ENCODE data around the gene CLEC2L.

Gene CLEC2L

DNA sequence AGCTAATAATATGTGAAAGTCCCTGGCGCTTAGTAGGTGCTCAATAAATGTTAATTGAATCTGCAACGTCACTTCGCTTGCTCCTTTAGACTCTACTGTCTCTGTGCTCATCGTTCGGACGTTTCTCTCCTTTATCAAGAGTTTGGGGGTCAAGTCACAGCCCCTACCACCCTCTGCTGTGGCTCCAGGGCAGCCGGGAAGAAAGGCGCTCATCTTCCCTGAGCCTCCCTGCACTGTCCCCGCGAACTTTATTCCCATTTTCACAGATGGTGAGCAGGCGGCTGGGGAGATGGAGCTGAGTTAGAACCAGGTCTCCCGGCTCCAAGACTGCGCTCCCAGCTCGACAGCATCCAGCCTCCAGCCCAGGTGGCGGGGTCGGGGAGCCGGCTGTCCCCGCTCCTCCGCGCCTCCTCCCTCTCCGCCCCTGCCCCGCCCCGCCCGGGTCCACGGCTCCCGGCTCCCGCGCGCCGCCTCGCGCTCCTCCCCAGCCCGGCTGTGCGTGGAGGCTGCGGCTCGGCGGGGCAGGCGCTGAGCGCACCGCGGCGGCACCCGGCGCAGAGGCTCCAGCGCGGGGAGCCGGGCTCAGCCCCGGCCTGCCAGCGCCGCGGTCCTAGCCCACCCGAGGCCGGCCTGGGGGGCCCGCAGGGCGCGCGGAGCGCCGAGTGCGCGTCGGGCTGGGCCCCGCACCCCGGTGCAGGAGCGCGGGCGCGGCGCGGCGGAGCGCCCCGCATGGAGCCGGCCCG is at the start of gene CLEC2L:
Gene CLEC2L (plus strand): TSS at position 487 of the 743 bp plus-strand sequence. CDS start 243 bp downstream, at position 730.
- Histone ChIP-seq H3K9me3 (ENCODE audit: control insufficient read depth, insufficient read depth, low read depth, low read length) (peaks cover 6% of the 10 kb centered on the region; the same call in 1 of the 2 replicates), H3K9ac (ENCODE audit: low read length) (no peak within 1 kb of the TSS), H3K4me1 (ENCODE audit: control insufficient read depth, insufficient read depth, low read length) (no peaks in the 10 kb centered on the region; the same call in 1 of the 2 replicates), H3K27ac (ENCODE audit: low read depth, low read length) (no peak within 1 kb of the TSS), H3K36me3 (ENCODE audit: control insufficient read depth, insufficient read depth, low read length) (no peaks in the 10 kb centered on the region), H3K4me3 (ENCODE audit: low read depth, low read length) (peak within 1 kb of the TSS; percentile 64), H3K27me3 (ENCODE audit: control insufficient read depth, insufficient read depth, low read length) (peaks cover 59% of the 10 kb centered on the region)

DNA sequence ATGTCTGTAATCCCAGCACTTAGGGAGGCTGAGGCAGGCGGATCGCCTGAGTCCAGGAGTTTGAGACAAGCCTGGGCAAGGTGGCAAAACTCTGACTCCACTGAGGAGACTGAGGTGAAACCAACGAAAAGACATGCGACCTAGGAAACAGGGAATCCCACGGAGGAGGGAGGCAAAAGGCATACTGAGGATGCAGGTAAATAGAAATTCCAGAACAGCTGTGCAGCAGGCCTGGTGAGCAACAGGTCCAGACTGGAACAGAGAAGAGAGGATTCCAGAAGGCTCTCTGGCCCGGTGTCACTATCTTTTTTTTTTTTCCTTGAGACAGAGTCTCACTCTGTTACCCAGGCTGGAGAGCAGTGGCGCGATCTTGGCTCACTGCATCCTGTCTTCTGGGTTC is 47.3 kb upstream of the CLEC2L start:
- H3K4me1 ChIP-seq (ENCODE audit: control insufficient read depth, insufficient read depth, low read length), result no peaks in the 10 kb centered on the region; the same call in 1 of the 2 replicates
- H3K27ac ChIP-seq (ENCODE audit: low read depth, low read length), result no peak overlapping the region
- no peak overlapping the region for H3K4me3 ChIP-seq (ENCODE audit: low read depth, low read length)
- H3K36me3 ChIP-seq (ENCODE audit: control insufficient read depth, insufficient read depth, low read length), result peaks cover 16% of the 10 kb centered on the region; the same call in 1 of the 2 replicates
- H3K27me3 ChIP-seq (ENCODE audit: control insufficient read depth, insufficient read depth, low read length), result peaks cover 3% of the 10 kb centered on the region; the same call in 1 of the 2 replicates
- H3K9ac ChIP-seq (ENCODE audit: low read length), result no peak overlapping the region
- peaks cover 2% of the 10 kb centered on the region; the same call in 1 of the 2 replicates for H3K9me3 ChIP-seq (ENCODE audit: control insufficient read depth, insufficient read depth, low read depth, low read length)

DNA sequence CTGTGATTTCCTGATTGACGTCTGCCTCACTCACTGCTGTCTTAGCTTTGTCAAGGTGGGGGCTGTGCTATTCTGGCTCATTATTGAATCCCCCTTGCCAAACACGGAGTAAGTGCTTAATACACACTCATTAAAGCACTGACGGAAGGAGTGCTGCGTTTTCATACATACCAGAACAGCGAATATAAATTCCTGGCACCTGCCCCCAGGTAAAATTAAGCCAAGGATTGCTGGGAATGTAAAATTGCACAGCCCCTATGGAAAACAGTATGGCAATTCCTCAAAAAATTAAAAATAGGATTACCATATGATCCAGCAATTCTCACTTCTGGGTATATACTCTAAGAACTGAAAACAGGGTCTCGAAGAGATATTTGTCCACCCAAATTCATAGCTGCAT is 46.6 kb upstream of the CLEC2L start:
- H3K36me3 ChIP-seq (ENCODE audit: control insufficient read depth, insufficient read depth, low read length), result peaks cover 16% of the 10 kb centered on the region; the same call in 1 of the 2 replicates
- H3K4me3 ChIP-seq (ENCODE audit: low read depth, low read length), result no peak overlapping the region
- H3K9ac ChIP-seq (ENCODE audit: low read length), result no peak overlapping the region
- H3K27ac ChIP-seq (ENCODE audit: low read depth, low read length), result no peak overlapping the region
- H3K27me3 ChIP-seq (ENCODE audit: control insufficient read depth, insufficient read depth, low read length), result peaks cover 9% of the 10 kb centered on the region; the same call in 1 of the 2 replicates
- peaks cover 2% of the 10 kb centered on the region; the same call in 1 of the 2 replicates for H3K9me3 ChIP-seq (ENCODE audit: control insufficient read depth, insufficient read depth, low read depth, low read length)
- no peaks in the 10 kb centered on the region; the same call in 1 of the 2 replicates for H3K4me1 ChIP-seq (ENCODE audit: control insufficient read depth, insufficient read depth, low read length)

DNA sequence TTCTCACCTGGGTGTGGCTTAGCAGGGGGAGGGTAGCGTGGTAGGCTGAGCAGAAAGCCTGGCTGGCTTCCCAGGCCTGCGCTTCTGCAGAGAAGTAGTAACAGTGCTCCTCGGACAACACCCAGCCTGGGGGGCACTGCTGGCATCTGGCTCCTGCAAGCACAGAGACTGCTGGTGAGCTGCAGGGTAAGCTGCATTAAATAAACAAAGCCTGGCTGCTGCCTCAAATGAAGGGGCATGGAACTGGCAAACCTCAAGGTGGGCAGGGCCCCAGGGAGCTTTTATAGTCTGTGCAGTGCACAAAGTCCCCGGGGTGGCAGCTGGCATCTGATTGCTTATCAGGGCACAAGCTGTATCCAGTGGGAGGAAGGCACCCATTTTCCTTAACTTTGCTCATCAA is 43.9 kb upstream of the CLEC2L start:
- Histone ChIP-seq H3K9me3 (ENCODE audit: control insufficient read depth, insufficient read depth, low read depth, low read length) (no peaks in the 10 kb centered on the region), H3K27ac (ENCODE audit: low read depth, low read length) (no peak overlapping the region), H3K4me3 (ENCODE audit: low read depth, low read length) (no peak overlapping the region), H3K27me3 (ENCODE audit: control insufficient read depth, insufficient read depth, low read length) (peaks cover 25% of the 10 kb centered on the region), H3K9ac (ENCODE audit: low read length) (no peak overlapping the region), H3K36me3 (ENCODE audit: control insufficient read depth, insufficient read depth, low read length) (peaks cover 12% of the 10 kb centered on the region; the same call in 1 of the 2 replicates), H3K4me1 (ENCODE audit: control insufficient read depth, insufficient read depth, low read length) (no peaks in the 10 kb centered on the region)

DNA sequence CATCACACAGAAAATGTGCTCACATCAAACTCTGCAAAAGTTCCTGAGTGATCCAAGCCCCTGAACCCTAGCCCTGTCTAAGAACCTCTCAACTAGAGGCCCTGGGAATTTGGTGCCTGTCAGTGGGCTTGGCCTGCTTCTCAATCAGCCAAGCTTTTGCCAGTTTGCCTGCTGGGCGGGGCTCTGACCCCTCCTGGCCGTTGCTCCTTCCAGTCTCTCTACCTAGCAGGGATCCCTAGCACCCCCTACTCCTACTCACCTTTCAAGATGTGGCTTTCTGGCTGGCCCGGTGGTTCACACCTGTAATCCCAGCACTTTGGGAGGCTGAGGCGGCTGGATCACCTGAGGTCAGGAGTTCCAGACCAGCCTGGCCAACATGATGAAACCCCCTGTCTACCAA is 42.1 kb upstream of the CLEC2L start:
- Histone ChIP-seq H3K36me3 (ENCODE audit: control insufficient read depth, insufficient read depth, low read length) (peaks cover 9% of the 10 kb centered on the region; the same call in 1 of the 2 replicates), H3K4me3 (ENCODE audit: low read depth, low read length) (no peak overlapping the region), H3K9me3 (ENCODE audit: control insufficient read depth, insufficient read depth, low read depth, low read length) (no peaks in the 10 kb centered on the region), H3K27me3 (ENCODE audit: control insufficient read depth, insufficient read depth, low read length) (peaks cover 25% of the 10 kb centered on the region), H3K9ac (ENCODE audit: low read length) (no peak overlapping the region), H3K27ac (ENCODE audit: low read depth, low read length) (no peak overlapping the region), H3K4me1 (ENCODE audit: control insufficient read depth, insufficient read depth, low read length) (no peaks in the 10 kb centered on the region)

DNA sequence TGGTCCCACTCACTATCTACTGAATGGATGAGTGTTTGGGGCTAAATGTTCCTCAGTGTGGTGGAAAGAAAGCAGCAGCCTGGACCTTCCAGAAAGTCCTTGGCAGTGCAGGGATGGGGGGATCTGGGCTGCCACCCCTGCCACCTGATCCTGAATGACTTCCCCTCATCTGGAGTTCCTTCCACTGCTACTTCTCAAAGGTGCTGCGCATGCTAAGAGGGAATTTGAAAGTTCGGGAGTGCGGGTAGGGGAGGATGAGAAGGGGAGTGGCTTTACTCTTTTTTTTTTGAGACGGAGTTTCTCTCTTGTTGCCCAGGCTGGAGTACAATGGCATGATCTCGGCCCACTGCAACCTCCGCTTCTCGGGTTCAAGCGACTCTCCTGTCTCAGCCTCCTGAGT is 41.4 kb upstream of the CLEC2L start:
- H3K4me3 ChIP-seq (ENCODE audit: low read depth, low read length), result peak overlapping the region; percentile 68
- H3K27ac ChIP-seq (ENCODE audit: low read depth, low read length), result no peak overlapping the region
- peaks cover 7% of the 10 kb centered on the region; the same call in 1 of the 2 replicates for H3K36me3 ChIP-seq (ENCODE audit: control insufficient read depth, insufficient read depth, low read length)
- no peaks in the 10 kb centered on the region for H3K4me1 ChIP-seq (ENCODE audit: control insufficient read depth, insufficient read depth, low read length)
- peak overlapping the region; percentile 77 for H3K9ac ChIP-seq (ENCODE audit: low read length)
- H3K9me3 ChIP-seq (ENCODE audit: control insufficient read depth, insufficient read depth, low read depth, low read length), result no peaks in the 10 kb centered on the region
- peaks cover 25% of the 10 kb centered on the region for H3K27me3 ChIP-seq (ENCODE audit: control insufficient read depth, insufficient read depth, low read length)

DNA sequence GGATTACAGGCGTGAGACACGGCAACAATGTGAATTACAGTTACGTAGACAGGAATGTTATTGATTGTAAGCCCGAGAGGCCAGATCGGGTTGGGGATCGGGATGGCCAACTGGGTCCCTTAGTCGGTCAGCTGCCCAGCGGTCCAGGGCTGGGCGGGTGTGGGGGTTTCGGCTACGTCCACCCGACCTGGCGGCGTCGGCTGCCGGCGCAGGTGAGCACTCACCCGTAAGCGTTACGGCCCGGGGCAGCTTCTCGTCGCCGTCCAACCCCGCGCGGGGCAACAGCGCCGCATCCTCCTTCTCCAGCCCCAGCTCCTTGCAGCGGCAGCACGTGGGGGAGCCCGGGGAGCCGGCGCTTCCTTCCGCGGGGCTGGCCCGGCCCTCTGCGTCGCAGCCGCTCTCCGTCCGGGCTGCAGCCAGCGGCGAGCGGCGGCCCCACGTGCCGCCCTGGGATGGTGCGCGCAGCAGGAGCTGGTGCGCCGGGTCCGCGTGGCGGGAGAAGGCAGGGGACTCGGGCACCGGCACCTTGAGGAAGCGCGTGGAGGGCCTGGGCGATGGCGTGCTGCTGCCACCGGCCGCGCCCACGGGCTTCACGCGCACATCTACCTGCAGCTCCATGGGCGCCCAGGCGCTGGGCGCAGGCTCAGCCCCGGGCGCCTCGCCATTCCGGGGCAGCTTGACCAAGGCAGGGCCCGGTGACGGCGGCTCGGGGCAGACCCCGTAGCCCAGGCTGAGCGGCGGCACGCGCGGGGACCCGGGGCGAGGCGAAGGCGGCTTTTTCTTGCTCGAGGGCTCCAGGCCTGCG is 40.6 kb upstream of the CLEC2L start:
- peaks cover 7% of the 10 kb centered on the region; the same call in 1 of the 2 replicates for H3K36me3 ChIP-seq (ENCODE audit: control insufficient read depth, insufficient read depth, low read length)
- no peaks in the 10 kb centered on the region for H3K9me3 ChIP-seq (ENCODE audit: control insufficient read depth, insufficient read depth, low read depth, low read length)
- peak overlapping the region; percentile 77 for H3K9ac ChIP-seq (ENCODE audit: low read length)
- H3K4me1 ChIP-seq (ENCODE audit: control insufficient read depth, insufficient read depth, low read length), result no peaks in the 10 kb centered on the region
- H3K27ac ChIP-seq (ENCODE audit: low read depth, low read length), result no peak overlapping the region; the same call in 1 of the 2 replicates
- peak overlapping the region; percentile 68 for H3K4me3 ChIP-seq (ENCODE audit: low read depth, low read length)
- H3K27me3 ChIP-seq (ENCODE audit: control insufficient read depth, insufficient read depth, low read length), result peaks cover 25% of the 10 kb centered on the region

DNA sequence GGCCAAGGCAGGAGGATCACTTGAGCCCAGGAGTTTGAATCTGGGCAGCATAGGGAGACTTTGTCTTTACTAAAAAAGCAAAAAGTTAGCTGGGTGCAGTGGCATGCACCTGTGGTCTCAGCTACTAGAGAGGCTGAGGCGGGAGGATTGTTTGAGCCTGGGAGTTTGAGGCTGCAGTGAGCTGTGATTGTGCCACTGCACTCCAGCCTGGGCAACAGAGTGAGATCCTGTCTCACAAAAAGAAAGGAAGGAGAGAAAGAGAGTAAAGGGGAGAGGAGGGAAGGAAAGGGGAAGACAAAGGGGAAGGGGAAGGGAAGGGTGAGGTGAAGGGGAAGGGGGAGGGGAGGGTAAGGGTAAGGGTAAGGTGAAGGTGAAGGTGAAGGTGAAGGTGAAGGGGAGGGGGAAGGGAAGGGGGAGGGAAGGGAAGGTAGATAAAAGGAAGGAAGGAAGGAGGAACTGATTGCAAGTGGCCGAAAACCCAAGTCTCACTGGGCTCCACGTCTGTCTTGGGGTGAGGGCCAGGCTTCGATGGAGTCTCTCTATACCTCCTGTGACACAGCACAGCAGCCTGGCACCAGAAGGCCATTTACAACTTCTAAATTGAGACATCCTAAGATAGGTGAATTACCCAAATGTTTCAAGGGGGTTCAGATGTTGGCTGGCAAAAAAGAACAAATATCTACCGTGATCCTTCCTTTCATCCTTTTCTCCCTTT is 36.0 kb upstream of the CLEC2L start:
- H3K4me3 ChIP-seq (ENCODE audit: low read depth, low read length), result no peak overlapping the region
- H3K9ac ChIP-seq (ENCODE audit: low read length), result no peak overlapping the region
- peaks cover 10% of the 10 kb centered on the region for H3K27me3 ChIP-seq (ENCODE audit: control insufficient read depth, insufficient read depth, low read length)
- H3K9me3 ChIP-seq (ENCODE audit: control insufficient read depth, insufficient read depth, low read depth, low read length), result peaks cover 3% of the 10 kb centered on the region
- no peaks in the 10 kb centered on the region for H3K36me3 ChIP-seq (ENCODE audit: control insufficient read depth, insufficient read depth, low read length)
- H3K27ac ChIP-seq (ENCODE audit: low read depth, low read length), result no peak overlapping the region
- H3K4me1 ChIP-seq (ENCODE audit: control insufficient read depth, insufficient read depth, low read length), result no peaks in the 10 kb centered on the region

DNA sequence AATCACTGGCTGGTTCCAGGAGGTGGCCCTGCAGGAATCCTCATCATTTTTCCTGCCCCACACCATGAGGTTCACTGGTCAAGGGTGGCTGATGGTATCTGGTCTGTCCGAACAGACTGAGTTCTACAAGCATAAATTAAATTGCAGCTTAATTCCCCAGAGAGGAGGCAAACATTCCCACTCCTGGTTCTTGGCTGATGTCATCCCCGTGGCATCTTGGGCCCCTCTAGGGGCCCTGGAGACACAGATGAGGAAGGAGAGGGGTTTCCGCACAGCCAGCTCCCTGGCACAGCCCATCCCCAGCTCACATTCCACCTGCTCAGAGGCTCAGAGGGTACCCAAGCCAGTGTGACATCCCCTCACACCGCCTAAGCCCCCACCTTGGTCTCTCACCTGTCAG is 34.7 kb upstream of the CLEC2L start:
- peaks cover 5% of the 10 kb centered on the region for H3K9me3 ChIP-seq (ENCODE audit: control insufficient read depth, insufficient read depth, low read depth, low read length)
- H3K9ac ChIP-seq (ENCODE audit: low read length), result no peak overlapping the region
- no peak overlapping the region for H3K4me3 ChIP-seq (ENCODE audit: low read depth, low read length)
- H3K36me3 ChIP-seq (ENCODE audit: control insufficient read depth, insufficient read depth, low read length), result no peaks in the 10 kb centered on the region
- H3K4me1 ChIP-seq (ENCODE audit: control insufficient read depth, insufficient read depth, low read length), result no peaks in the 10 kb centered on the region
- H3K27ac ChIP-seq (ENCODE audit: low read depth, low read length), result no peak overlapping the region
- no peaks in the 10 kb centered on the region for H3K27me3 ChIP-seq (ENCODE audit: control insufficient read depth, insufficient read depth, low read length)

DNA sequence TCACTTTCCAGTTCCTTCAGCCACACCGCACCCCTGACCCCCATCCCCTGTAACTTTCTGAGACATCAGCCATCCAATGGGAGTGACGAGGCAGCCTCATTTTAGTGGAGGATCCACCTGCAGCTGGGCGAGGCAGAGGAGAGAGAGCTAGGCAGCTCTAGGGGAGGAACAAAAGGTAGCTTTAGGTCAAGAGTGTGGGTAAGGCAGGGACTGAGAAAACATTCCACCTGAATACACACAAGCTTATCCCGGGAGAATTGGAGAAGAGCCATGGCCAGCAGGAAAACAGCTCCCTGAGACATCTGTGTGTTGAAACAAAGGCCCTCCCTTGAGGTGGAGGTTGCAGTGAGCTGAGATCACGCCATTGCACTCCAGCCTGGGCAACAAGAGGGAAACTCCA is 33.4 kb upstream of the CLEC2L start:
- Histone ChIP-seq H3K9me3 (ENCODE audit: control insufficient read depth, insufficient read depth, low read depth, low read length) (peaks cover 5% of the 10 kb centered on the region), H3K36me3 (ENCODE audit: control insufficient read depth, insufficient read depth, low read length) (no peaks in the 10 kb centered on the region), H3K27ac (ENCODE audit: low read depth, low read length) (no peak overlapping the region), H3K4me1 (ENCODE audit: control insufficient read depth, insufficient read depth, low read length) (no peaks in the 10 kb centered on the region), H3K4me3 (ENCODE audit: low read depth, low read length) (no peak overlapping the region), H3K9ac (ENCODE audit: low read length) (no peak overlapping the region), H3K27me3 (ENCODE audit: control insufficient read depth, insufficient read depth, low read length) (no peaks in the 10 kb centered on the region)
